HepG2 (cell line): Measurements from ENCODE around the gene ZNF23. TPM values are rescaled to one million over a fixed set of nuclear protein-coding genes. Genes with fewer than 3 reads are reported as not detected.

Experiments
- ATAC-seq: fragments of 200-7000 bp; cut with Tn5 transposase; 3 replicates; pipeline ENCODE4 v1.9.1; 2020; ENCODE audit warnings: mild to moderate bottlenecking, moderate library complexity
- BruUV-seq: library from RNA; stranded (reverse); fragments of 400-500 nt; replicated peaks from 2 replicates; lab custom pipeline; 2021; lab: Mats Ljungman, UMichigan
- CTCF ChIA-PET: fragments of 300-600 bp; formaldehyde crosslinking; extraction: SDS; loops from one replicate; lab custom pipeline; 2021; ENCODE audit warnings: low total read pairs, inconsistent platforms, low intra/inter-chr PET ratio; lab: Yijun Ruan, JAX
- POLR2A ChIA-PET: fragments of 350-600 bp; sonication (Branson Sonifier 250); formaldehyde crosslinking; loops from one replicate; lab custom pipeline; 2020; ENCODE audit warnings: antibody characterized with exemption, inconsistent platforms; lab: Yijun Ruan, JAX
- DNase-seq: peaks from one replicate; pipeline ENCODE4 v3.0.0-alpha.2; 2015; ENCODE audit warnings: low spot score
- FAIRE-seq: peaks from 3 replicates; lab custom pipeline; 2011; peaks lifted over from hg19 to GRCh38; lab: Jason Lieb, UNC
- H2AFZ ChIP-seq: one replicate; pipeline ENCODE4 v1.6.1; 2011; ENCODE audit warnings: low read length, inconsistent platforms
- H3K27ac ChIP-seq: fragments of 300-600 bp; 3 replicates; pipeline ENCODE4 v1.8.0; 2011; ENCODE audit warnings: mixed run types, mild to moderate bottlenecking, mixed read lengths, low read length, inconsistent platforms; ENCODE audit not compliant: insufficient read depth; ENCODE audit errors: extremely low read length
- H3K27me3 ChIP-seq, 2 experiments: fragments of 200-600 bp in 1 of 2; 2 replicates in 1 of 2; 3 replicates in 1 of 2; pipeline versions ENCODE4 v1.6.0 to v1.8.0; 2011; ENCODE audit warnings: low read length in 2 of 2, mild to moderate bottlenecking in 2 of 2, moderate library complexity in 2 of 2, inconsistent platforms in 1 of 2; ENCODE audit not compliant: insufficient read depth in 2 of 2, control insufficient read depth in 1 of 2
- H3K36me3 ChIP-seq, 2 experiments: fragments of 200-600 bp in 1 of 2; replicated peaks in 1 of 2; 2 replicates in 1 of 2; 3 replicates in 1 of 2; pipeline versions ENCODE4 v1.5.1 to v1.8.0; 2011; ENCODE audit warnings: low read length in 2 of 2, inconsistent platforms in 1 of 2; ENCODE audit not compliant: insufficient read depth in 2 of 2, control insufficient read depth in 1 of 2
- H3K4me1 ChIP-seq: 2 replicates; pipeline ENCODE4 v1.5.1; 2012; ENCODE audit warnings: low read length, inconsistent platforms; ENCODE audit not compliant: insufficient read depth
- H3K4me2 ChIP-seq: 2 replicates; pipeline ENCODE4 v1.6.0; 2011; ENCODE audit warnings: low read depth, low read length, inconsistent platforms
- H3K4me3 ChIP-seq, 3 experiments: fragments of 200-600 bp in 1 of 3; sonication (generic), shearing (Covaris generic) in 1 of 3; replicated peaks in 1 of 3; 2 replicates each; pipeline ENCODE4 v1.5.1; 2011 to 2016; ENCODE audit warnings: low read length in 3 of 3, inconsistent platforms in 2 of 3, low read depth in 2 of 3, mild to moderate bottlenecking in 2 of 3, control low read depth in 1 of 3, mixed read lengths in 1 of 3; ENCODE audit not compliant: insufficient read depth in 1 of 3
- H3K79me2 ChIP-seq: one replicate; pipeline ENCODE4 v1.6.1; 2011; ENCODE audit warnings: low read length, inconsistent platforms; ENCODE audit not compliant: insufficient read depth
- H3K9ac ChIP-seq: 2 replicates; pipeline ENCODE4 v1.6.0; 2011; ENCODE audit warnings: mild to moderate bottlenecking, low read depth, low read length, inconsistent platforms; ENCODE audit not compliant: insufficient read depth
- H3K9me3 ChIP-seq: 2 replicates; pipeline ENCODE4 v1.5.1; 2012; ENCODE audit warnings: mild to moderate bottlenecking, low read length
- H4K20me1 ChIP-seq: 2 replicates; pipeline ENCODE4 v1.6.0; 2011; ENCODE audit warnings: inconsistent platforms, mild to moderate bottlenecking, low read length, moderate library complexity; ENCODE audit not compliant: insufficient read depth
- CHCHD3 ChIP-seq: sonication (generic); formaldehyde crosslinking; IDR thresholded peaks from 2 replicates; pipeline ENCODE4 v1.8.0; 2022; ENCODE audit warnings: mild to moderate bottlenecking, missing genetic modification reagents, moderate library complexity
- CHD2 ChIP-seq: IDR thresholded peaks from 2 replicates; pipeline ENCODE4 v1.6.1; 2011; ENCODE audit warnings: low read depth, low read length, improper control_type of control experiment
- ELK4 ChIP-seq: sonication (generic); formaldehyde crosslinking; IDR thresholded peaks from 2 replicates; pipeline ENCODE4 v1.9.0; 2021; ENCODE audit warnings: missing genetic modification reagents, borderline replicate concordance
- HBP1 ChIP-seq: IDR thresholded peaks from 2 replicates; pipeline ENCODE4 v1.6.1; 2016; ENCODE audit warnings: low read depth, control low read depth
- HNRNPL ChIP-seq: fragments of 200-400 bp; formaldehyde crosslinking; IDR thresholded peaks from 2 replicates; pipeline ENCODE4 v1.6.1; 2017; ENCODE audit warnings: mild to moderate bottlenecking, low read depth, low read length
- IKZF5 ChIP-seq: IDR thresholded peaks from 2 replicates; pipeline ENCODE4 v1.6.1; 2018; ENCODE audit warnings: missing genetic modification reagents, mild to moderate bottlenecking, missing compliant biosample characterization
- MATR3 ChIP-seq: sonication (generic); formaldehyde crosslinking; IDR thresholded peaks from 2 replicates; pipeline ENCODE4 v1.4.0; 2020; ENCODE audit warnings: missing genetic modification reagents
- MXD3 ChIP-seq: IDR thresholded peaks from 2 replicates; pipeline ENCODE4 v1.6.1; 2016; ENCODE audit warnings: mild to moderate bottlenecking, missing biosample characterization, missing genetic modification reagents
- RCOR2 ChIP-seq: IDR thresholded peaks from 2 replicates; pipeline ENCODE4 v1.6.1; 2016; ENCODE audit warnings: missing biosample characterization, missing genetic modification reagents
- ZBTB39 ChIP-seq: sonication (generic); formaldehyde crosslinking; IDR thresholded peaks from 2 replicates; pipeline ENCODE4 v1.5.0; 2020; ENCODE audit warnings: missing genetic modification reagents
- ZNF235 ChIP-seq: sonication (generic); formaldehyde crosslinking; IDR thresholded peaks from 2 replicates; pipeline ENCODE4 v1.8.1; 2023; ENCODE audit warnings: mild to moderate bottlenecking, missing genetic modification reagents, borderline replicate concordance
- ZNF331 ChIP-seq: sonication (generic); formaldehyde crosslinking; IDR thresholded peaks from 2 replicates; pipeline ENCODE4 v1.4.0; 2020; ENCODE audit warnings: missing genetic modification reagents
- ZNF740 ChIP-seq: sonication (generic); formaldehyde crosslinking; IDR thresholded peaks from 2 replicates; pipeline ENCODE4 v1.4.0; 2020; ENCODE audit warnings: missing genetic modification reagents
- WGBS: methylation state at CpG from one replicate; pipeline ENCODE4 v1.1.6; 2017; ENCODE audit warnings: low lambda C conversion rate; 5-methylcytosine and 5-hydroxymethylcytosine counted together
- in situ Hi-C: cut with HindIII; loops from 2 replicates; pipeline ENCODE4 v1.10.0; 2017; ENCODE audit warnings: low pct_unique_long_range_greater_than_20kb; ENCODE audit not compliant: extremely low pct_ligation_motif_present
- intact Hi-C: fragments of 100-400 bp; cut with micrococcal nuclease; formaldehyde crosslinking; loops from one replicate; pipeline ENCODE4 v1.10.0; 2022; ENCODE audit not compliant: unreplicated experiment
- polyA plus RNA-seq, 8 experiments: library from polyadenylated mRNA; depleted of rRNA in 3 of 8; stranded (reverse) in 7 of 8; unstranded in 1 of 8; fragments of >200 nt; fragmentation: Illumina TruSeq in 4 of 8; extraction: Trizol in 4 of 8; gene quantifications; 2 replicates each; pipeline versions ENCODE4 v1.2.1 to v1.2.3, GENCODE V29; 2011 to 2016; ENCODE audit warnings: low read depth in 4 of 8, missing spikeins in 1 of 8, mixed read lengths in 1 of 8; ENCODE audit not compliant: insufficient read depth in 1 of 8
- total RNA-seq, 5 experiments: library from RNA; depleted of rRNA; stranded (reverse); fragments of >200 nt; fragmentation: Illumina TruSeq; extraction: Trizol; gene quantifications; 2 replicates each; pipeline ENCODE4 v1.2.3, GENCODE V29; 2016; ENCODE audit warnings: low read depth in 1 of 5

ZNF23 gene
- total and polyA plus RNA-seq, 2 of the 13 experiments (the other 11 are each of a cell fraction or from before 2014, with no cell fraction given) = 8.6 to 12.2 TPM

- peaks cover 4 to 32% of the 10 kb centered on the region in 2 experiments for H3K27me3 ChIP-seq
- CTCF ChIA-PET = interaction anchor here (1.5 to 1.8 kb wide), 2 partner anchors 14 to 15 kb away, joined by 4 to 7 read pairs; no protein-coding TSS in a partner anchor
- FAIRE-seq (peak; percentile 96), ATAC-seq (peak; percentile 93), DNase-seq (peak; percentile 99)
- intact Hi-C loops (loop anchor here (2.0 to 10.0 kb wide), 2 partner anchors 15 to 189 kb away; no protein-coding TSS in a partner anchor), in situ Hi-C loops (no loop called here)
- no peaks in the 10 kb centered on the region for H3K9me3 ChIP-seq
- no peaks in the 10 kb centered on the region for H3K36me3 ChIP-seq
- H3K4me2 ChIP-seq = peak overlapping the region; percentile 83
- H3K27ac ChIP-seq = peak overlapping the region; percentile 41
- peak overlapping the region; percentile 35 for H3K9ac ChIP-seq
- H2AFZ ChIP-seq = no peak overlapping the region
- no peaks in the 10 kb centered on the region for H3K79me2 ChIP-seq
- POLR2A ChIA-PET = interaction anchor here (0.7 to 2.1 kb wide), 7 partner anchors 14 to 168 kb away, joined by 3 to 13 read pairs (median 3); partner anchors contain the start of gene ZNF23
- BruUV-seq = no TSS peak
- H3K4me3 ChIP-seq = peak overlapping the region; percentile 57 to 80 (median 59)
- H3K4me1 ChIP-seq = peaks cover 30% of the 10 kb centered on the region
- 1% methylated on average over 35 of the region's 48 CpGs for WGBS
- no peaks in the 10 kb centered on the region for H4K20me1 ChIP-seq
- TF ChIP-seq RCOR2 (CRISPR knock-in tag) (peak; percentile 97), ELK4 (CRISPR knock-in tag) (no peak; the same call in 1 of the 2 replicates), CHD2 (no peak), IKZF5 (peak; percentile 99), ZBTB39 (peak; percentile 100), ZNF331 (CRISPR knock-in tag) (peak; percentile 100), ZNF235 (CRISPR knock-in tag) (no peak), CHCHD3 (no peak; the same call in 1 of the 2 replicates), HBP1 (CRISPR knock-in tag) (peak; percentile 35; the same call in 1 of the 2 replicates), MXD3 (CRISPR knock-in tag) (peak; percentile 79), ZNF740 (CRISPR knock-in tag) (no peak; the same call in 1 of the 2 replicates), MATR3 (CRISPR knock-in tag) (no peak), HNRNPL (peak; percentile 87)
These were observed 35.8 kb downstream of the ZNF23 start for GRCh38 chr16:71426069-71426879.
